Gastrocnemius medialis (tissue), 4 donors: ENCODE data around the gene PLLP.

Experiments
- POLR2A ChIP-seq, 2 donors: fragments of 450-650 bp; IDR thresholded peaks; one replicate each; pipeline ENCODE4 v1.6.1; 2017; ENCODE audit warnings: antibody characterized with exemption in 2 of 2, mild to moderate bottlenecking in 2 of 2, moderate library complexity in 2 of 2
- TF ChIP-seq, protein P1 (sequence below), 5 experiments: fragments of 450-650 bp in 3 of 5; fragments of 200-600 bp in 2 of 5; sonication (generic) in 2 of 5; IDR thresholded peaks in 4 of 5; conservative IDR thresholded peaks in 1 of 5; 1 replicate in 4 of 5; 2 replicates in 1 of 5; pipeline ENCODE4 v1.5.1; 2016 to 2019; ENCODE audit warnings: antibody characterized with exemption in 5 of 5, mild to moderate bottlenecking in 3 of 5, moderate library complexity in 3 of 5

- TF ChIP-seq, protein P1, sequence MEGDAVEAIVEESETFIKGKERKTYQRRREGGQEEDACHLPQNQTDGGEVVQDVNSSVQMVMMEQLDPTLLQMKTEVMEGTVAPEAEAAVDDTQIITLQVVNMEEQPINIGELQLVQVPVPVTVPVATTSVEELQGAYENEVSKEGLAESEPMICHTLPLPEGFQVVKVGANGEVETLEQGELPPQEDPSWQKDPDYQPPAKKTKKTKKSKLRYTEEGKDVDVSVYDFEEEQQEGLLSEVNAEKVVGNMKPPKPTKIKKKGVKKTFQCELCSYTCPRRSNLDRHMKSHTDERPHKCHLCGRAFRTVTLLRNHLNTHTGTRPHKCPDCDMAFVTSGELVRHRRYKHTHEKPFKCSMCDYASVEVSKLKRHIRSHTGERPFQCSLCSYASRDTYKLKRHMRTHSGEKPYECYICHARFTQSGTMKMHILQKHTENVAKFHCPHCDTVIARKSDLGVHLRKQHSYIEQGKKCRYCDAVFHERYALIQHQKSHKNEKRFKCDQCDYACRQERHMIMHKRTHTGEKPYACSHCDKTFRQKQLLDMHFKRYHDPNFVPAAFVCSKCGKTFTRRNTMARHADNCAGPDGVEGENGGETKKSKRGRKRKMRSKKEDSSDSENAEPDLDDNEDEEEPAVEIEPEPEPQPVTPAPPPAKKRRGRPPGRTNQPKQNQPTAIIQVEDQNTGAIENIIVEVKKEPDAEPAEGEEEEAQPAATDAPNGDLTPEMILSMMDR (IDR thresholded peaks at IDR 0.05 in 4 of 5, conservative IDR thresholded peaks at IDR 0.05 in 1 of 5) = no peak
- TF ChIP-seq POLR2A (IDR thresholded peaks at IDR 0.05) = no peak
Measured at GRCh38 chr16:57273359-57273758, 11.1 kb downstream of the PLLP start.
